HG02571 (cell line): ENCODE measurements around the gene ZNF214.
"Not testable (repeated sequence)": the region's sequence is repeated elsewhere in the genome, so short reads cannot be mapped to it uniquely, and the experiment has no call there.

Source experiments
- ATAC-seq: cut with Tn5 transposase; IDR thresholded peaks from one replicate; pipeline ENCODE4 v1.9.1; 2021; ENCODE audit warnings: mild to moderate bottlenecking, moderate library complexity; ENCODE audit not compliant: unreplicated experiment

ZNF214 gene

DNA sequence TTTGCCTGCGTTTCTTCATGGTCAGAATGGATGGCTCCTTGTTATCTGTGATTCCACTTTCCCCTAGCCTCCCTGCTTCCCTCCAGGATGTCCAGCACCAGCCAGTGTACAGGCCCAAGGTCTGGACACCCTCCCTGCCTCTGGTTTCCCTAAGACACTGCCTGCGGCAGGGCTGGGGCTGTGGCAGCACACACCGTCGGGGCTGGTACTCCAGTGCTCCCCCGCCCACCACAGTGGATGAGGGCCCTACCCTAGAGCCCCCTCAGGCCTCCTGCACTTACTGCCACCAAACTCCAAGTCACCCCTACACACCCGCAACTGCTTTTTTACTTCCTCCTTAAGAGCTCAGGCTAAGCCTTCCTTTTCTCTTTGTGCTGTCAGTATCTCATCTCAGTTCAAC is 28.9 kb downstream of the ZNF214 start:
- no peak for ATAC-seq

DNA sequence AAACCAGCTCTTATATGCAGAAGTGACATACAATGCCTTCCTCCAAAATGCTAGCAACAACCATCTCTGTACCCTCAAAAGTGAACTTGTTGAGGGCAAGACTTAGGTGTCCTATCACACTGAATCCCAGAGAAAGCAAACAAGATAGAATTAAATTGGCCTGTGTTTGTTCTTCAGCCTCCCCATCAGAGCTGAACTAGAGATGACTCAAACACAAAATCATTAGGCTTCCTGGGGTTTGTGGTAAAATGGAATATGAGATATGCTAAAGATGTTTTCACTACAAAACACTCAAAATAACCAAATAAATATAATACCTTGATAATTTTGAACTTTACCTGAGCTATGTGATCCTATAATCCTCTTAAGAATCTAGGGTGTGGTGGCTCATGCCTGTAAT is 31.6 kb downstream of the ZNF214 start:
- no peak for ATAC-seq

DNA sequence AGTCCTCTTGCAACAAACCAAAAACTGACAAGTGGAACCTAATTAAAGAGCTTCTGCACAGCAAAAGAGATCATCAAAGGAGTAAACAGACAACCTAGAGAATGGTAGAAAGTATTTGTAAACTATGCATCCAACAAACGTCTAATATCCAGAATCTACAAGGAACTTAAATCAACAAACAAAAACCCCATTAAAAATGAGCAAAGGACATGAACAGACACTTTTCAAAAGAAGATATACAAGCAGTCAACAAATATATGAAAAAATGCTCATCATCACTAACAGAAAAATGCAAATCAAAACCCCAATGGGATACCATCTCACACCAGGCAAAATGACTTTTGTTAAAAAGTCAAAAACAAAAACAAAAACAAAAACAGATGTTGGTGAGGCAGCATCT is 33.7 kb downstream of the ZNF214 start:
- no peak for ATAC-seq

DNA sequence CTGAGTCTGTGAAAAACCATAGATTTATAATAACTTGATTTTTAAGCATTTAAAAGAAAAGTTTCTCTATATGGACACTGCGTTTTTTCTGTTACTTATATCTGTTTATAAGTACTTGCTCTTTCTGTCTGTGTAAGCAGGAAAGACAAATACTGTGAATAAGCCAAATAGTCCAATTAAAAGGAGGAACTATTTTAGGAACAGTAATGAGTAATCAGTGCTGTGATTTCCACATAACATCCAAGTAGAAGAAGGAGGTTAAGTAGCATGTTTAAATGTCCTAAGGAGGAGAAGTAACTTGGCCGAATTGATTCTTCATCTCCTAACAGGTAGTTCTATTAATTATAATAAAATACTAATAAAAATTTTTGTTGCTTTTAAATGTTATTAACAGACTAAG is 40.8 kb downstream of the ZNF214 start:
- no peak for ATAC-seq

DNA sequence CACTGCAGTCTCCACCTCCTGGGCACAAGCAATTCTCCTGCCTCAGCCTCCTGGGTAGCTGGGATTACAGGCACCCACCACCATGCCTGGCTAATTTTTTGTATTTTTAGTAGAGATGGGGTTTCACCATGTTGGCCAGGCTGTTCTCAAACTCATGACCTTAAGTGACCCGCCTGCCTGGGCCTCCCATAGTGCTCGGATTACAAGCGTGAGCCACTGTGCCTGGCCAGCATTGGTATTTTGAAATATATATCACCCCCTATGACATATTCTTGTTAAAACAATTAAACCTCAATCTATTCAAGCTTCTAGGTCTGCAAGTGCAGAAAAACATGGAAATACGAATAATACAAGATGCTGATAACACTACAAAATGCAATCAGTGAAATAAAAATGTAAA is 50.3 kb downstream of the ZNF214 start:
- not testable (repeated sequence) for ATAC-seq

DNA sequence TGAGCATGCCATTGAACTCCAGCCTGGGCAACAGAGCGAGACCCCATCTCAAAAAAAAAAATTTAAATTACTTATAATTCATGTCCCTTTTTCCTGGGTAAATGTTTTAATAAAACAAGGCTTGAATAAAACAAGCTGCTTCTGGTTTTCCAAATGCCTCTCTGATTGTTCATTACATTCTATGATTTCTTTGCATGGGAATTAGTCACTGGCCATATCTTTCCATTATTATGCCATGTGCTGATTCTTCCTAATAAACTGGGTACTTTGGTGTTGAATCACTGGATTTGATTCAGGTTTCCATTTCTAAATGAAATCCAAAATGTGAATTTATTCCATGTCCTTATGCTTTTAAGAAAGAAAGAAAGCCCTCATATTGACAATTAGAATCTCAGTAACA is 51.3 kb downstream of the ZNF214 start:
- no peak for ATAC-seq

DNA sequence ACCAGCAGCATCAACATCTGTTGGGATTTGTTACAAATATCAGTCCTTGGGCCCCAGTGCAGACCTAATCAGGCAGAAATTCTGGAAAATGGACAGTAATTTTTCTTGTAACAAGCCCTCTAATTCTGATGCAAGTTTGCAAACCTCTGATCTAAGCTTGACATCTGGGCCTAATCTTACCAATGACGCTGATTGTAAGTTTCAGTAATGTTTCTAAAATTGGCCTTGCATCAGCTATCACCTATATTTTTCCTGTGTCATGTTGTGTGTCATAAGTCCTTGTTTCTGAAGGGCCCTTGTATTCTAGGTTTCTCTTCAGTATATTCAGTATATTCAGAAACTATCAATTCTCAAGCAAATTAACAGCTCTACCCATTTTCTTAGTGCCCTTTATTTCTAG is 57.5 kb downstream of the ZNF214 start:
- no peak for ATAC-seq

DNA sequence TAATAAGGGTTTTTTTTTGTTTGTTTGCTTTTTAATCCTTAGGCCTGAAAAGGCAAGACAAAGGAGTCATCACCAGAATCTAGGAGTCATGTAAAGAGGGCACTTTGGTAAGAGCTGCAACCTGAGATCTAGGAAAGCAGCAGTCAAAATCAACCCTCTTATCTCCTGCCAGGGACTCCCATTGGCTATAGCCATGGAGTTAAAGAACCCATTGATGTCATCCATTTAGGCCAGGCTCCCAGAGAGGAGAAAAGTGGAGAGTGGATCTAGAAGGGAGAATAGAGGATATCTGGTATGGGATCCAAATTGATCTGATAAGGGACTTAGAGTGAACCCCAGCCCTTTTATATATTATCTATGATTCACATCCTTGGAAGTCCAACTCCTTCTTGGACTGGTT is 58.0 kb downstream of the ZNF214 start:
- no peak for ATAC-seq

DNA sequence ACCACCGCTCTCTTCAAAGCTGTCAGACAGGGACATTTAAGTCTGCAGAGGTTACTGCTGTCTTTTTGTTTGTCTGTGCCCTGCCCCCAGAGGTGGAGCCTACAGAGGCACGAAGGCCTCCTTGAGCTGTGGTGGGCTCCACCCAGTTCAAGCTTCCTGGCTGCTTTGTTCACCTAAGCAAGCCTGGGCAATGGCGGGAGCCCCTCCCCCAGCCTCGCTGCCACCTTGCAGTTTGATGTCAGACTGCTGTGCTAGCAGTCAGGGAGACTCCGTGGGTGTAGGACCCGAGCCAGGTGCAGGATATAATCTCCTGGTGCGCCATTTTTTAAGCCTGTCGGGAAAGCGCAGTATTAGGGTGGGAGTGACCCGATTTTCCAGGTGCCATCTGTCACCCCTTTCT is 65.9 kb downstream of the ZNF214 start:
- ATAC-seq, result not testable (repeated sequence)
